Amniotic epithelial cell (primary cell): ENCODE data around the gene C5orf15.
"Not testable (repeated sequence)": the region's sequence is repeated elsewhere in the genome, so short reads cannot be mapped to it uniquely, and the experiment has no call there.

Experiments
- DNase-seq: peaks from one replicate; pipeline ENCODE4 v3.0.0-alpha.2; 2010; ENCODE audit warnings: low read depth

The C5orf15 gene

DNA sequence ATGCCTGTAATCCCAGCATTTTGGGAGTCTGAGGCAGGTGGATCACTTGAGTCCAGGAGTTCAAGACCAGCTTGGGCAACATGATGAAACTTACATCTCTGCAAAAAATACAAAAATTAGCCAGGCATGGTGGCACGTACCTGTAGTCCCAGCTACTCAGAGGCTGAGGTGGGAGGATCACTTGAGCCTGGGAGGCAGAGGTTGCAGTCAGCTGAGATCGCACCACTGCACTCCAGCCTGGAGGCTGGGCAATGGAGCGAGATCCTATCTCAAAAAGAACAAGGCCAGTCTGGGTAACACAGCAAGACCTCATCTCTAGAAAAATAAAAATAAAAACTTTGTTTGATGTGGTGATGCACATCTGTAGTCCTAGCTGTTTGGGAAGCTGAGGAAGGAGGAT is 30.8 kb downstream of the C5orf15 start:
- DNase-seq = not testable (repeated sequence)

DNA sequence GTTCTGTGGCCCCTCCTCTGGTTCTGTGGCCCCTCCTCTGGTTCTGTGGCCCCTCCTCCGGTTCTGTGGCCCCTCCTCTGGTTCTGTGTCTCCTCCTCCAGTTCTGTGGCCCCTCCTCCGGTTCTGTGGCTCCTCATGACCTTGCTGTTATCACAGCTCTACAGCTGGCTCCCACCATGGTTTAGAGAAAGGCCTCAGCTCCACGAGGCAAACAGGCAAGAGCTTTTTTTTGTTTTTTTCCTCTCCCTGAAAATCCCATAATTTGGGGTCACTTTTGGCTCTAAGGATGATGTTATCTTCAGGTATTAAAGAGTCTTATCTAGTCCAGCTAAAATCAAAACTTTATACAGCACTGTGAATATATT is 31.8 kb downstream of the C5orf15 start:
- DNase-seq = no peak

DNA sequence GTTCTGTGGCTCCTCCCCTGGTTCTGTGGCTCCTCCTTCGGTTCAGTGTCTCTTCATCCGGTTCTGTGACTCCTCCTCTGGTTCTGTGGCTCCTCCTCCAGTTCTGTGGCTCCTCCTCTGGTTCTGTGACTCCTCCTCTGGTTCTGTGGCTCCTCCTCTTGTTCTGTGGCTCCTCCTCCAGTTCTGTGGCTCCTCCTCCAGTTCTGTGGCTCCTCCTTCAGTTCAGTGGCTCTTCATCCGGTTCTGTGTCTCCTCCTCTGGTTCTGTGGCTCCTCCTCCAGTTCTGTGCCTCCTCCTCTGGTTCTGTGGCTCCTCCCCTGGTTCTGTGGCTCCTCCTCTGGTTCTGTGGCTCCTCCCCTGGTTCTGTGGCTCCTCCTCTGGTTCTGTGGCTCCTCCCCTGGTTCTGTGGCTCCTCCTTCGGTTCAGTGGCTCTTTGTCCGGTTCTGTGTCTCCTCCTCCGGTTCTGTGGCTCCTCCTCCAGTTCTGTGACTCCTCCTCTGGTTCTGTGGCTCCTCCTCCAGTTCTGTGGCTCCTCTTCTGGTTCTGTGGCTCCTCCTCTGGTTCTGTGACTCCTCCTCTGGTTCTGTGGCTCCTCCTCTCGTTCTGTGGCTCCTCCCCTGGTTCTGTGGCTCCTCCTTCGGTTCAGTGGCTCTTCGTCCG is 32.3 kb downstream of the C5orf15 start:
- DNase-seq = not testable (repeated sequence)

DNA sequence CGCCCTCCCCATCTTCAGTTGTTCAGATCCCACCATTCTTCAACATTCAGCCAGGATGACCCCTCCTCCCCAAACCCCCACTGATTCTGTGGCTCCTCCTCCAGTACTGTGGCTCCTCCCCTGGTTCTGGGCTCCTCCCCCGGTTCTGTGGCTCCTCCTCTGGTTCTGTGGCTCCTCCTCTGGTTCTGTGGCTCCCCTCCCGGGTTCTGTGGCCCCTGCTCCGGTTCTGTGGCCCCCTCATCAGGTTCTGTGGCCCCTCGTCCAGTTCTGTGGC is 32.8 kb downstream of the C5orf15 start:
- no peak for DNase-seq

DNA sequence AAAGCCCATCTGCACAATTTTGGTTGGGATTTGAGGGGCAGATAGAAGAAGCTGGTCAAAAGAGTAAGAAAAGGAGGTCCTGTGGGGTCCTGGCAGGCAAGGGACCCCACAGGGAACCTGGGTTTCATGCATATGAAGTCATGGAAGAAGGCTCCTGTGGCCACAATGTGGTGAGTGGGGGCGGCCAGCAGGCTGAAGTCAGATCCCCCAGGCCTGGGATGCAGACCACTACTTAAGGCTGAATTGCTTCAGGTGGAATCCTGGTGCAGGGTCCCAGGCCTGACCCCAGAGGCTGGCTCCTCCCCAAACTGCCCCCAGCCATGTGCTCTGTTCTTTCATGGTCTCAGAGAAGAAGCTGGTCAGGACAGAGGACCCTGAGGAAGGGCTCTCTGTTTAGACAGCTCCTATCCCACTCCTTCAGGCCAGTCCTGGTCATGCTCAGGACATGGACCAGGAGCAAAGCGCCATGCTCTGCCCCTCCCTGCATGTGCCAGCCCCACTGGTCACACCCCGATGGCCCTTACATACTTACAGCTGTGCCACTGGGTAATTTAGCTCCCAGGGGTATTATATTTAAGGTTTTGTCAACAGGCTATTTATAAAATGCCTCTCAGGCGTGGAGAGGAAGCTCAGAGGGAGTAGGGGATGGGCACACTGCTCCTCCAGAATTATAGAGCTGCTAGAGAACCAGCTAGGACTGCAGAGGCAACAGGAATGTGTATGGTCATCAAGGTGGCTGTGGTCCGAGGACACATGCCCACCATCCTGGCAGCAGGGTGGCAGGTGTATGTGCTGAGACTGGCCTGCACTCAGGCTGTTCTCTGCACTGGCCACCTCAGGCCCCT is 33.4 kb downstream of the C5orf15 start:
- DNase-seq = no peak

DNA sequence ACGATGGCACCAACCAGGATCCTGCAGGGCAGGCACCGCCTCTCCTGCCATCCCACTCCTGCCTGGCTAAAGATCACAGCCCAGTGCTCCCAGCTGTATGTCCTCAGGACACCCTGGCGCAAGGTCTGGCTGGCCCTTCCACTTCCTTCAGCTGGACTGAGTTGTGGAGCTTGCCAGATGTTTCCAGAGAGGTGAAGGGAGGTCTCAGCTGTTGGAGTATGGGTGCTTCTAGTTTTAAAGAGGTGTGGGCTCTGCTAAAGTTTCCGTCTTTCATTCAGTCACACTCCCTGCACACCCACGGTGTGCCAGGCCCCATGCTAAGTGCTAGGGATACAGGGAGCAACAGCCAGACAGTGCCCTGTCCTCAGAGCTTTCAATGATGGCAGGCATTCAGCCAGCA is 34.1 kb downstream of the C5orf15 start:
- no peak for DNase-seq

DNA sequence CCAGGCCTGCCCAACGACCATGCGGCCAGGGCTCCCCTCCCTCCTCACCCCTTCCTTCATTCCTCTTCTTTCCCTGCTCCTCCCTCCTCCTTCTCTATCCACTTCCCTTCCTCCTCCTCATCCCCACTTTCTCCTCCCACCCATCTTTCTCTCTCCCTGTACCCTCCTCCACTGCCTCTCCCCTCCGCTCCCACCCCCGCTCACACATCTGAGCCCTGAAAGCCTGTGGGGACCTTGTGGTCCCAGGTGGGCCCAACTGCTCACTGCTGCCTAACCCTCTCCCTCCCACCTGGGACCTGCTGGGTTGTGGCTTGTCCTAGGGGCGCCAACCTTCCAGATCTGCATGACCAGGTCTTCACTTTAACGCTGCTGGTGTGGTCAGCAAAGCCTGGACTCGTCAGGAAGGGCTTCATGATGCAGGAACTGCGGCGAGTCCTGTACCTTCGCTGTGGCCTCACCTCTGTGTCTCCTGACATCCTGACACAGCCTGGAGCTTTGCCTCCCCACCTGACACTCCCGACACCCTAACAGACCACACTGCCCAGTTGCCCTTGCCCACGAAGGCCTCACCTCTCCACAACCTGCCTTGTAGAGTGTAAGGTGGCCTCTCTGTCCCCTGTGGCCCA is 34.6 kb downstream of the C5orf15 start:
- no peak for DNase-seq

DNA sequence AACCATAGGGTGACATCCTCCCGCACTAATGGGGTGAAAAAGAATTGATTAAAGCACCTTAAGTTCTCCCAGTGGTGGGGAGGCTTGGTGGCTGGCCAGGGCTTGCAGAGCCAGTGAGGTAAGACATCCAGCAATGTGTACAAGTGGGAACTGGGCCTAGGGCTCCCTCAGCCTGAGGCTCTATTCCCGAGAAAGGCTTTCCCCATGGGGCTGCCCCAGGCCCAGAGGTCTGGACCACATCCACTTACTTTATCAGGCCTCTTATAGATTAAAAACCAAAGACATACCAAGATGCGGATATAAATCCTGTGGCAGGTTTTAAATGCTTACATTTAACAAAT is 35.3 kb downstream of the C5orf15 start:
- DNase-seq = no peak

DNA sequence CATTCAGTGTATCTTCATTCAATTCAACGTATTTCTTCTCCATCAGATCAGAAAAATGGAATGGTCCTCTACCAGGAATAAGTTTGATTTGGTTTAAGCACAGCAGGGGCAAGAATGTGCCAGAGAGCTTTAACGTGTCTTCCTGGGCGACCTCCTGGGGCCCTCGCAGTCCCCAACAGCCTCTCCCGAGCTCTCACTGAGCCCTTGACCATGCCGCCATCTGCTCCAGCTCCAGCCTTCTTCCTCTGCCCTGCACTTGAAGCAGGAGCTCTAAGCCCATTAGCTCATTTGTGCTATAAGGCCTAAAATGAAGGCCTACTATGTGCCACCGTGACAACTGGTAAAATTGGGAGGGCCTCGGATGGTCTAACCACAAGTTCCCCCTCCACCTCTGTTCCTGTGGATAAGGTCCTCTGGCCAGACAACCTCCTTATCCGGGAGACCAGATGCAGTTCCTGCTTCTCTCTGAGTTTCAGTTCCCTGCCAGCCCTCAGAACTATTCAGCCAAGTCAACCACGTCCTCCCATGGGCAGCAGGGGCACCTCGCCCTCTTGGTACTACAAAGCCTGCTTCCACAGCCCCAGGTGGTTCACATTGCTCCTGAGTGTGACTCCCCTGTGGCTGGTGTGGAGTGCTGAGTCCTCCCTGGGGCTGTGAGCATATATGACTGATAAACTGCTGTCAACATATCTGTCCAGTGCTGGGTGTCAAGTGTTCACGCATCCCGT is 35.8 kb downstream of the C5orf15 start:
- no peak for DNase-seq

DNA sequence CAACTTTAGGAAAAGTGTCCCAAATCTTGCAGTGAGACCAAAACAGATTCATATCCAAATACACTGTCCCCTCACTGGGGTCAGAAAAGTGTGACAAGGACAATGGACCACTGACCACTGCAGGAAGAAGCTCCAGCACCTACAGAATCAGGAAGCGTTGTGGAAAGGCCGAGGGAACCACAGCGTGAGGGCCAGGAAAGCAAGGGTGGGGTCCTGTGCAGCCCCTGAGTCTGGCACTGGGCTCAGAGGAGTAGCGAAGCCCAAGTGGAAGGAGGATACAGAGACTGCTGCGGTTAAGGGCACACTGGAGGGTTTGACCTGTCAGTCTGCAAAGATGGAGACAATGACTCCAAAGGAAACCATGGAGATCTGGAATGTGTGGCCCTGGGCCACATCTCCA is 36.9 kb downstream of the C5orf15 start:
- no peak for DNase-seq

DNA sequence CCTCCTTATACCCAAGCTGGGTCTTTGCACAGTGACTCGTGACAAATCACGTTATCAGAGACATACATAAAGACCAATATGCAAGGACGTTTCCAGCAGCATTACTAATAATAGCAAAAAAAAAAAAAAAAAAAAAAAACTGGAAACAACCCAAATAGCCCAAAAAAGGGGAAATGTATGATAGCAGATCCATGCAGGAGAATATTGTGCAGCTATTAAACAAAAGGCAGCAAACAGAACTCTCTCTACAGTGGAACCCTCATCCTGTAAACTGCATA is 37.7 kb downstream of the C5orf15 start:
- DNase-seq = no peak

DNA sequence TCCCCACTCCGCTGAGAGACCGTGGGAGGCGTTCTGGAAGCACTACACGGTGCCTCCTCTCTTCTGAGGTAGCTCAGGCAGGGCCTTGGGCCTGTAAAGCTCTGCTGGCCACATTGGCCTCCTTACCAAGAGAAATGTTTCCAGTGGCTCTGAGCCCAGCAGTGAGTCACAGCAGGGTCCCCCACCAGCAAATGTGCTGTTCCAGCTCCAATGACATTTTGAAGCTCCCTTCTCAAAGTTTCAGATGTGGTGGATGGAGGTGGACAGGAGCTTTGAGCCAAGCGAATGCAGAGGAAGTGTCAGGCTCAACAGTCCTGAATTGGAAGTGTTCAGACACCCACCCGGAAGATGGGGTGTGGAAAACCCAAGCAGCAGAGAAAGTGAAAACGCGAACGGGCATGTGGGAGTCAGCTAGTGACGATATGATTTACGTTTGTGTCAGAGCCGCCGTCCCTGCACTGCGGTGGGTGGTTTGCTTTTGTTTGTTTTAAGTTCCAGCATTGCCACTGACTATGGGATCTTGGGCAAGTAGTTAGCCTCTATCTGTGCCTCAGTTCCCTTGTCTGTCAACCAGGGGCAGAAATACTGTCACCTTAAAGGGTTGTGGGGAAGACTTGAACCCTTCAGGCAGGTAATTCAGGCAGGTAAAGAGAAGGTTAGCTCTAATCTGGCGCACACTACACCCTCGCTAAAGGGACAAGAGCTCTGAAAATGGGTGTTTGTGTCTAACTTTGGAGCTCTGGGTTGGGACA is 38.2 kb downstream of the C5orf15 start:
- no peak for DNase-seq

DNA sequence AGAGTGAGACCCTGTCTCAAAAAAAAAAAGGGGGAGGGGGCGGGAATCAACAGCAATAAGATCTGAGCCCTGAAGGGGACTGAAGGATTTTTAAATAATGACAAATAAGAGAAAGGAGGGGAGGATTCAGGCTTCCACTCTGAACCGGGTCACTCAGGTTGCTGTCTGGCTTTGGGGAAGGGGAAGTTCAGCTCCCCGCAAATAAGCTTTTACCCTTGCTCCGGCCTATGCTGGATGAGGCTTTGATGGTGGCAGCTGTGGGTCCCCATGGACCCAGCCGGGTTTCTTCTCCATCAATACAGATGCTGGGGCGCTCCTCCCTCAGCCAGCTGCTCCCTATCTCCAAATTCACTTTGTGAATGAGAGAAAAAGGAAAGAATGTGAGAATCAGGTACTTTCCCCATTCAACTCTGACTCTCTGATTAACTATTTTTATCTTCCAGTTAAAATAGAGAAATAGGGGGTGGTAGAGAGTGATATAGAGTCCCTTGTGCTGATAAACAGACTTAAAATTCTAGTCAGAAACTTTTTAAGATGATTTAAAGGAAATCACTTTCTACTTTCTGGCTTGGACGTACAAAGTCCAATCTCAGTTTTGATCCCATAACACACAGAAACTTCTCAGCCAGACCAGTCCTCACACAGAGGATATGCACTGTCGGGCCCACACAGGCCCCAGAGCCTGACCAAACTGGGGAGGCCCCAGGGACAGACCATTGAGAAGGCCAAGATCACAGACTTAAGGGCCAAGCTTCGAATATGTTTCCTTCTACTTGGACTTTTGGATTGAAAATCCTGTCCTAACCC is 39.6 kb downstream of the C5orf15 start:
- DNase-seq = no peak

DNA sequence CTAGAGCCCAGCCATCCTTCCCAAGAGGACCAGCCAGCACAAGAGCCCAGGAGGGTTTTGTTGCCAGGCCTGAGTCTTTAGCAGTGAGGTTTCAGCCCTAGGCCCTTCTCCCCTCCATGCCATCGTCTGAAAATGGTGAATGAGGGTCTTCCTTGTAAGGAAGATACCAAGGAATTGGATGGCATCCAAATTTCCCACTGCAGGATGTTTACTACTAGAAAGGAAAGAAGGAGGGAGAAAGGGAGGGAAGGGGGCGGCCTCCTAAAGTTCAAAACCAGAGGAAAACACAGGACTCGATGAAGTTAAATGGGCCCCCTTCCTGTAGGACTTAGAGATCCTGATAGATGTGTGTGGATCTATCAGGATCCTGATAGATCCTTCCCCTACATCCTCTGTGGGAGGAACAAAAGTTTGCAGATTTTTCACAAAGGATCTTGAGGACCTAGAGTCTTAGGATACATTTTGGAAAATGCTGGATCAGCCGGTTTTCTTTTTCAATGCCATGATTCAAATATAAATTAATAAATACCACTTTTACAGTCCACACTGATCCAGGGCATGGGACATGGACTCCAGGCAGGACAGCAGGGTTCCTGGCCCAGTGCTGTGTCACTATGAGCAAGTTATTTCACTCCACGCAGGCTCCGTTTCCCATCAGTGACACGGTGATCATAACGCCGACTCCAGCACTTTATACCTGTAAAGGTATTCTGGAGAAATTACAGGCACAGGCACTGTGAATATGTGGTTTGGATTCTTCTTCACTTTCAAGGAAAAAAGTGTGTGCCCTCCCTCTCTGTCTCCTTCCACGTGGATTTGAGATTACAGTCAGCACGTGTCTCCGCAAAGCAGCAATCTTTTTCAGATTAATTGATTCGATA is 40.9 kb downstream of the C5orf15 start:
- DNase-seq = no peak

DNA sequence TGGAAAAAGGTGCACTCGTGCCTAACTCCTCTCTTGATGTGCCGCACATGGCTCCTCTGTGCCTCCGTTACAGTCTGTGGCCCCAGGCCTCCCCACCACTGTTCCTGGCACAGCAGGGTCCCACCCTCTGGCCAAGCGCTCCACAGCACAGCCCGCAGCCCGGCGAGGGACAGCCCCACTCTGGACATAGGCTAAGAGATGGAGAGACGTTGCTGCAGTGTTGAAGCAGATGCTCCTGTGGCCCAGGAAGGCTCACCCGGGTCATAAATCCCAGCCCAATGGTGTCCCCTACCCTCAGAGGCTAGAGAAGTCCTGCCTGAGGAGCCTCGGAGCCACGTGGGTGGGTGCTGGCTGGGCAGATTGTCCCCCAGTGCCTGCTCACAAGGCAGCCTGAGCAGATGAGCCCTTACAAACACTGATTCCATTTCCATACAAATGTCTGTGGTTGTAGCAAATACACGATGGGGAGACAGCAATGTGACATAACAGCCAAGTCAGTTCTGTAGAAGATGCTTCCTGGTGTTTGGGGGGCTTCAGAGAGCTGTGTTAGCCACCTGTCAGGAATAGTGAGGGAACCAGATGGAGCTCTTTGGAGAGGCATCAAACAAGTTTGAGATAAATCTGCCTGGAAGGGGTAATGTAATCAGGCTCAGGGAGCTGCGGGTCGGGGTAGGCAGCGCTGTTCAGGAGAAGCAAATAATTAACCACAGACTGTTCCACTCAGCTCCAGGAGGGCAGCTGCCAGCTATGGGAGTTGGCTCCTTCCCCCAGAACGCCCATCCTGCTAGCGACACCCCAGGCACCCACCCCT is 41.7 kb downstream of the C5orf15 start:
- no peak for DNase-seq

DNA sequence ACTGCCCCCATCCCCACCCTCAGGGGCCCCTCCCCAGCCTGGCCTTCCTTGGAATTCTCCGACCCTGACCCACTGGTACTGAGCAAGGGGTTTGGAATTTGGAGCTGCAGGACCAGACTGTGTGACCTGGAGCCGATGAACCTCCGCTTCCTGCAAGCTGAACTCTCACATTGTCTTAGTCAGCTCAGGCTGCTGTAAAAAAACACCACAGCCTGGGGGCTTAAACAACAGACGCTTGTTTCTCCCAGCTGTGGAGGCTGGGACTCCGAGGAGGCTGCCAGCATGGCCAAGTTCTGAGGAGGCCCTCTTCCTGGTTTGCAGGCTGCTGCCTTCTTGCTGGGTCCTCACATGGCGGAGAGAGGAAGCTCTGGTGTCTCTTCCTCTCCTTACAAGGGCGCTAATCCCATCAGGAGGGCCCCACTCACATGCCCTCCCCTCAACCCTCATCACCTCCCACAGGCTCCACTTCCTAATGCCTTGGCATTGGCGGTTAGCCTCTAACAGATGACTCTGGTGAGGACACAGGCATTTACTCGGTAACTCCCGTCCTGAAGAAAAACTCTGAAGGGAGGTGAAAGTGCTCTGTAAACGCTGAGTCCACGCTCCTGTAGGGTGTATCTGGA is 42.4 kb downstream of the C5orf15 start:
- no peak for DNase-seq

DNA sequence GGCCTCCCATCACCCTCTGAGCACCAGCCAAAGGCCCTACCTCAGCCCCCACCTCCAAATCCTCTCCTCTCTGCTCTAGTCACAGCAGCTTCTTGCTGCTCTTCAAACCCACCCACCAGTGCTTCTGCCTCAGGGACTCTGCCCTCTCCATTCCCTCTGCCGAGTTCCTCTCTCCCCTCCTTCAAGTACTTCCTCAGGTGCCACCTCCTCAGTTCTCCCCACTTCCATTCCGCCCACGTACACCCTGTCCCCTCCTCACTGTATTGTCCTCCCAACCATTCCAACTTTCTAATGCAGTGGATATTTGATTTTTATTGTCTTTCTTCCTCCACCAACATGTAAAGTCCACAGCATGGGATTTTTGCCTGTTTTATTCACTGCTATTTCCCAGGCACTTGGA is 43.2 kb downstream of the C5orf15 start:
- DNase-seq = no peak

DNA sequence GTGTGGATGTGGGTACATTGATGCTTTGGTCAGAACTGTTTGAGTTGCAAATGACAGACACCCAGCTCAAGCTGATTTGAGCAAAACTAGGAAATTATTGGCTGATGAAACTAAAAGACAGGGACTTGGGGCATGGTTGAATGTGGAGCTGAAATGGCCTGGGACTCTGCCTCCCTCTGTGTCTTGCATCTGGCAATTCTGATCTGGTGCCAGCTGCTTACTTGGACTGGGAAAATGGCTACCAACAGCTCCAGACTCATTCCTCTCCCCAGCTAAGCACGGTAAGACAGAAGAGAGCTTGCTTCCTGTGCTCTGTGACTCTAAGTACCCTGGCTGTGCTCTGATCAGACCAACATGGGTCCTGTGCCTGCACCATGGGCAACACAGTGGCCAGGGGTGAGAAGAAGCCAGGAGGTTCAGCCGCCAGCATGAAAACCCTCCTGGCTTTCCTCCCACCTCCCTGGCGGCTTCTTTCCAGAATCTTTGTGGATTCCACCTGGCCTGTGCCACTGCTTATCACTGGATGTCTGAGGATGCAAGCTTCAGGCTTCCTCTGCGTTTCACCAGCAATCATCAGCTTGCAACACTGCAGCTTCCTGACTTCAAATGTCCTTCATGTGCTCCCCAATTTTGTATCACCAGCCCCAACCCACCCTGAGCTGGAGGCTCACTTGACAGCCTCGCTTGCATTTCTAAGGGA is 44.1 kb downstream of the C5orf15 start:
- DNase-seq = no peak

DNA sequence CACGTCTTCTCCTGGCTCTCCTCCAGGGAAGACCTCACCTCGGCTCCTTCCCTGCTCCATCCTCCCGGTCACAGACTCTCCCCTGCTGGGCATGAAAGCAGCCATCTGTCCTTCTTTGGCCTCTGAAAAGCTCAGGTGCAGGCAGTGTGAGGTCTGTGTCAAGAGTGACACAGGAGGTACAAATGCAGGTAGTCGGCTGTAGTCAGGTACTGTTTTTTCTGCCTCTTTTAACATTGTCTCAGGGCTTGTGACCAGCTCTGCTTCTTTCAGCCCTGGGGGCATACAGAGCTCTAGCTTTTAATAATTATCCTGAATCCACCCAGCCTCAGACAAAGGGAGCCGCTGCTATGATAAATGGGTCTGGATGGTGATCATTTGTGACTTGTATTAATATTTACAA is 46.4 kb downstream of the C5orf15 start:
- DNase-seq = no peak
